DOHH2 (cell line): ENCODE results near the gene HLA-DQA1.

Experiments
- H3F3A ChIP-seq: fragments of 200-600 bp; sonication (generic), shearing (Covaris generic); 2 replicates; pipeline ENCODE4 v1.6.0; 2016; ENCODE audit warnings: antibody characterized with exemption, mild to moderate bottlenecking; ENCODE audit not compliant: control insufficient read depth, insufficient read depth
- H3K27ac ChIP-seq: fragments of 200-600 bp; sonication (generic); 2 replicates; pipeline ENCODE4 v1.5.1; 2014; ENCODE audit warnings: low read depth, mild to moderate bottlenecking, low read length, moderate library complexity
- H3K27me3 ChIP-seq: fragments of 200-600 bp; sonication (generic); 2 replicates; pipeline ENCODE4 v1.6.1; 2014; ENCODE audit warnings: mild to moderate bottlenecking, low read length, mixed read lengths; ENCODE audit not compliant: control insufficient read depth
- H3K36me3 ChIP-seq: fragments of 200-600 bp; sonication (generic); 2 replicates; pipeline ENCODE4 v1.6.1; 2014; ENCODE audit warnings: mild to moderate bottlenecking, low read length, moderate library complexity, mixed read lengths; ENCODE audit not compliant: control insufficient read depth
- H3K4me1 ChIP-seq: fragments of 200-600 bp; sonication (generic); 2 replicates; pipeline ENCODE4 v1.6.1; 2014; ENCODE audit warnings: mild to moderate bottlenecking, low read length, mixed read lengths; ENCODE audit not compliant: control insufficient read depth
- H3K4me2 ChIP-seq: fragments of 200-600 bp; sonication (generic); 2 replicates; pipeline ENCODE4 v1.6.0; 2014; ENCODE audit warnings: mild to moderate bottlenecking, low read length, moderate library complexity
- H3K4me3 ChIP-seq: fragments of 200-600 bp; sonication (generic); 2 replicates; pipeline ENCODE4 v1.5.1; 2014; ENCODE audit warnings: mild to moderate bottlenecking, low read length, mixed read lengths
- H3K79me2 ChIP-seq: fragments of 200-600 bp; sonication (generic); 2 replicates; pipeline ENCODE4 v1.6.1; 2014; ENCODE audit warnings: mild to moderate bottlenecking, low read length, mixed read lengths; ENCODE audit not compliant: control insufficient read depth
- H3K9me2 ChIP-seq: fragments of 200-600 bp; sonication (generic); replicated peaks from 2 replicates; pipeline ENCODE4 v1.6.1; 2014; ENCODE audit warnings: mild to moderate bottlenecking, low read length, mixed read lengths; ENCODE audit not compliant: control insufficient read depth
- H3K9me3 ChIP-seq: fragments of 200-600 bp; sonication (generic); 2 replicates; pipeline ENCODE4 v1.6.1; 2014; ENCODE audit warnings: antibody characterized with exemption, low read length, mixed read lengths; ENCODE audit not compliant: control insufficient read depth, insufficient read depth
- H4K20me1 ChIP-seq: fragments of 200-600 bp; sonication (generic); 2 replicates; pipeline ENCODE4 v1.6.0; 2014; ENCODE audit warnings: low read depth, mild to moderate bottlenecking, antibody characterized with exemption, low read length, moderate library complexity; ENCODE audit not compliant: control insufficient read depth, insufficient read depth
- EZH2phosphoT487 ChIP-seq: fragments of 200-600 bp; sonication (generic); IDR thresholded peaks from 2 replicates; pipeline ENCODE4 v1.6.1; 2017; ENCODE audit warnings: borderline replicate concordance, mild to moderate bottlenecking, antibody characterized with exemption, low read length, moderate library complexity, mixed read lengths
- TF ChIP-seq, protein P1 (sequence below): fragments of 200-600 bp; sonication (generic); IDR thresholded peaks from one replicate; pipeline ENCODE4 v1.5.1; 2014; ENCODE audit warnings: antibody characterized with exemption, mild to moderate bottlenecking, low read depth, low read length; ENCODE audit not compliant: poor library complexity, severe bottlenecking

Gene HLA-DQA1

DNA sequence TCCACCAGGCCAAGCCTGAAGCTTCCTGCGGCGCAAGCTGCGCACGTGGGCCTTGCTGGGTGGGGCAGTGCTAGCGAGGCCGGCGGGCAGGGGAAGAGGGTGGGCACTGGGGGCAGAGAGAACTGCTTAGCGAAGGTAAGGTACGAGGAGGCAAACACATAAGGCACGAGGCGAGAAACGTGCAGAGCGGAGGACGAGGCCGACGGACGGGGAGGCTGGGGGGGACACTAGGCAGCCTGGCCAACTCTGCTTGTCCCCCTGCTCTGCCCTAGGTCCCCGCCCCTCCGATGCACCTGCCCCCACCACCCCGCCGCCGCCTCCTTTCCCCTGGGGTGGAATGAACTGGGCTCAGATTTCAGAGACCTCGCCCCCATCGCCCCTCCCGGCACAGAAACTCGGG is 27.1 kb downstream of the HLA-DQA1 start:
- peaks cover 16% of the 10 kb centered on the region for H3K79me2 ChIP-seq
- peaks cover 91% of the 10 kb centered on the region for H3K4me1 ChIP-seq
- 0 out of 2 replicates have a peak, but pooled peaks cover 4% of the 10 kb centered on the region for H3K27me3 ChIP-seq
- peaks cover 26% of the 10 kb centered on the region for H3K36me3 ChIP-seq
- H3K9me2 ChIP-seq: no peaks in the 10 kb centered on the region
- no peaks in the 10 kb centered on the region for H4K20me1 ChIP-seq
- no peak overlapping the region for H3K27ac ChIP-seq
- H3K4me3 ChIP-seq: peak overlapping the region; percentile 92
- H3F3A ChIP-seq: peaks cover 23% of the 10 kb centered on the region
- peak overlapping the region; percentile 89 for H3K4me2 ChIP-seq
- H3K9me3 ChIP-seq: no peaks in the 10 kb centered on the region
- no peak for TF ChIP-seq EZH2phosphoT487
- TF ChIP-seq, protein P1, sequence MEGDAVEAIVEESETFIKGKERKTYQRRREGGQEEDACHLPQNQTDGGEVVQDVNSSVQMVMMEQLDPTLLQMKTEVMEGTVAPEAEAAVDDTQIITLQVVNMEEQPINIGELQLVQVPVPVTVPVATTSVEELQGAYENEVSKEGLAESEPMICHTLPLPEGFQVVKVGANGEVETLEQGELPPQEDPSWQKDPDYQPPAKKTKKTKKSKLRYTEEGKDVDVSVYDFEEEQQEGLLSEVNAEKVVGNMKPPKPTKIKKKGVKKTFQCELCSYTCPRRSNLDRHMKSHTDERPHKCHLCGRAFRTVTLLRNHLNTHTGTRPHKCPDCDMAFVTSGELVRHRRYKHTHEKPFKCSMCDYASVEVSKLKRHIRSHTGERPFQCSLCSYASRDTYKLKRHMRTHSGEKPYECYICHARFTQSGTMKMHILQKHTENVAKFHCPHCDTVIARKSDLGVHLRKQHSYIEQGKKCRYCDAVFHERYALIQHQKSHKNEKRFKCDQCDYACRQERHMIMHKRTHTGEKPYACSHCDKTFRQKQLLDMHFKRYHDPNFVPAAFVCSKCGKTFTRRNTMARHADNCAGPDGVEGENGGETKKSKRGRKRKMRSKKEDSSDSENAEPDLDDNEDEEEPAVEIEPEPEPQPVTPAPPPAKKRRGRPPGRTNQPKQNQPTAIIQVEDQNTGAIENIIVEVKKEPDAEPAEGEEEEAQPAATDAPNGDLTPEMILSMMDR: no peak

DNA sequence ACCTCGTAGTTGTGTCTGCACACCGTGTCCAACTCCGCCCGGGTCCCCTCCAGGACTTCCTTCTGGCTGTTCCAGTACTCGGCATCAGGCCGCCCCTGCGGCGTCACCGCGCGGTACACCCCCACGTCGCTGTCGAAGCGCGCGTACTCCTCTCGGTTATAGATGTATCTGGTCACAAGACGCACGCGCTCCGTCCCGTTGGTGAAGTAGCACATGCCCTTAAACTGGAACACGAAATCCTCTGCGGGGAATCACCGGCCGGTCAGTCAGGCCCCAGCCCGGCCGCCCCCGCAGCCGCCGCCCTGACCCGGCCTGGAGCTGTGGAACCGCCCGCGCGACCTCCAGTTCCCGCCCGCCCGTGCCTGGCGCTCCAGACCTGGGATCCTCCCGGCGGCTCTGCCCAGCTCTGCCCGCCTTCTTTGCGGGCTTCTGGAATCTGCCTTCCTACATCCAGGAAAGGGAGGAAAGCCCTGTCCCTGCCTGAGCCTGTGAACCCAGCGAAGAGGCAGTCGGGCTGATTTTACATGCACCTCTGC is 27.7 kb downstream of the HLA-DQA1 start:
- H3K9me2 ChIP-seq: no peaks in the 10 kb centered on the region
- peaks cover 90% of the 10 kb centered on the region for H3K4me1 ChIP-seq
- H3K27me3 ChIP-seq: 0 out of 2 replicates have a peak, but pooled peaks cover 4% of the 10 kb centered on the region
- peaks cover 26% of the 10 kb centered on the region for H3K36me3 ChIP-seq
- H4K20me1 ChIP-seq: no peaks in the 10 kb centered on the region
- H3K9me3 ChIP-seq: no peaks in the 10 kb centered on the region
- peak overlapping the region; percentile 92 for H3K4me3 ChIP-seq
- TF ChIP-seq, protein P1: no peak
- TF ChIP-seq EZH2phosphoT487: no peak; the same call in 1 of the 2 replicates
- H3K4me2 ChIP-seq: peak overlapping the region; percentile 89
- H3K27ac ChIP-seq: no peak overlapping the region
- H3F3A ChIP-seq: peaks cover 19% of the 10 kb centered on the region
- peaks cover 16% of the 10 kb centered on the region for H3K79me2 ChIP-seq

DNA sequence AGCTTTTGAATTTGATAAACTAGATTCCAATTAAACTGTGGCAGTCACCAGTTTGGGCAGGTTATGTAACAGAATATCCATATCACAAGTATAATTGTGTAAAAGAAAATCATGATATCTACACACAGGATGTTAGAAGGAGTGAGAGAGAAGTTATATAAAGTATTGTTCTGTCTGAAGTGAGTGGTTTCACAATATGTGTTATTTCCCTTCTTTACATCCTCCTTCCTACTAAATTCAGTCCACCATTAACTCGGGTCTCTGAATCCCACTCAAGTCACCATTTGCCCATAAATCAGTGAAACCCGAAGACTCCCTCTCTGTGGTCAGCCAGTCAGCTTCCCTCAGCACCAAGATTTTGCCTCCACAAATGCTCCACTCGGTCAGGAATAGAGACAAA is 28.5 kb downstream of the HLA-DQA1 start:
- Histone ChIP-seq H3K36me3 (peaks cover 19% of the 10 kb centered on the region), H3K79me2 (peaks cover 16% of the 10 kb centered on the region), H3K27me3 (0 out of 2 replicates have a peak, but pooled peaks cover 4% of the 10 kb centered on the region), H3K27ac (peak overlapping the region; percentile 27), H3K4me3 (peak overlapping the region; percentile 92), H3K4me2 (peak overlapping the region; percentile 89), H3K4me1 (peaks cover 88% of the 10 kb centered on the region), H3F3A (peaks cover 19% of the 10 kb centered on the region), H3K9me2 (no peaks in the 10 kb centered on the region), H4K20me1 (no peaks in the 10 kb centered on the region), H3K9me3 (no peaks in the 10 kb centered on the region)
- no peak for TF ChIP-seq EZH2phosphoT487
- TF ChIP-seq, protein P1: no peak
